ENCODE data around the gene TRAP1. TPM values are rescaled to one million over a fixed set of nuclear protein-coding genes. Genes with fewer than 3 reads are reported as not detected.

TRAP1 gene
- total RNA-seq, 2 experiments from 2014 or later: 185 to 242 TPM

GRCh38 chr16:3654249-3654991 is 62.9 kb downstream of the TRAP1 start, which contains the start of gene DNASE1:
Gene DNASE1, plus strand, starts transcription at chr16:3654691. Its CDS starts 683 bp downstream, at chr16:3655374.
- CTCF ChIA-PET (ENCODE audit: unreplicated experiment): no interaction called here
- H4K20me1 ChIP-seq (ENCODE audit: insufficient read depth, low read length): no peaks in the 10 kb centered on the region
- H3K4me1 ChIP-seq (ENCODE audit: insufficient read depth, low read length, poor library complexity, severe bottlenecking): peaks cover 12% of the 10 kb centered on the region
- no peaks in the 10 kb centered on the region for H3K9me3 ChIP-seq (ENCODE audit: low read length)
- intact Hi-C loops (cut with micrococcal nuclease; ENCODE audit: unreplicated experiment): loop anchor here (1.0 to 2.0 kb wide), 2 partner anchors 28 to 127 kb away; no protein-coding TSS in a partner anchor
- POLR2A ChIA-PET: no interaction called here
- H3K9me2 ChIP-seq (ENCODE audit: insufficient read depth, low read length): no peaks in the 10 kb centered on the region
- no peaks in the 10 kb centered on the region for H3K79me2 ChIP-seq (ENCODE audit: insufficient read depth, low read depth, low read length)
- peak; percentile 88 for TF ChIP-seq CTCF (conservative IDR thresholded peaks at IDR 0.05; ENCODE audit: low read length)
- no peak for TF ChIP-seq EZH2phosphoT487 (IDR thresholded peaks at IDR 0.05; ENCODE audit: borderline replicate concordance, low read depth, low read length)
- no TSS peak for BruUV-seq (replicated peaks)
- DNase-seq (ENCODE audit: low spot score): peak; percentile 86
- H3K27ac ChIP-seq (ENCODE audit: low read depth, low read length, poor library complexity, severe bottlenecking): peak within 1 kb of the TSS; percentile 51
- no peak within 1 kb of the TSS for H3K4me3 ChIP-seq (ENCODE audit: low read depth, low read length, poor library complexity, severe bottlenecking)
- peak within 1 kb of the TSS; percentile 8; the same call in 1 of the 2 replicates for H3K4me2 ChIP-seq (ENCODE audit: low read length)
- peaks cover 81% of the 10 kb centered on the region for H3K36me3 ChIP-seq (ENCODE audit: insufficient read depth, low read length)
- H2AFZ ChIP-seq (ENCODE audit: low read length): no peak within 1 kb of the TSS

- Histone ChIP-seq H3K9me3 (ENCODE audit: low read length) (no peaks in the 10 kb centered on the region), H3K36me3 (ENCODE audit: insufficient read depth, low read length) (peaks cover 63% of the 10 kb centered on the region), H3K9me2 (ENCODE audit: insufficient read depth, low read length) (no peaks in the 10 kb centered on the region), H3K79me2 (ENCODE audit: insufficient read depth, low read depth, low read length) (no peaks in the 10 kb centered on the region), H4K20me1 (ENCODE audit: insufficient read depth, low read length) (no peaks in the 10 kb centered on the region), H2AFZ (ENCODE audit: low read length) (no peak overlapping the region), H3K4me3 (ENCODE audit: low read depth, low read length, poor library complexity, severe bottlenecking) (no peak overlapping the region), H3K4me2 (ENCODE audit: low read length) (no peak overlapping the region), H3K4me1 (ENCODE audit: insufficient read depth, low read length, poor library complexity, severe bottlenecking) (peaks cover 12% of the 10 kb centered on the region), H3K27ac (ENCODE audit: low read depth, low read length, poor library complexity, severe bottlenecking) (no peak overlapping the region)
- CTCF ChIA-PET (ENCODE audit: unreplicated experiment): no interaction called here
- POLR2A ChIA-PET: no interaction called here
- no peak for DNase-seq (ENCODE audit: low spot score)
- no peak for TF ChIP-seq EZH2phosphoT487 (IDR thresholded peaks at IDR 0.05; ENCODE audit: borderline replicate concordance, low read depth, low read length)
- TF ChIP-seq CTCF (conservative IDR thresholded peaks at IDR 0.05; ENCODE audit: low read length): no peak
- intact Hi-C loops (cut with micrococcal nuclease; ENCODE audit: unreplicated experiment): no loop called here
- no TSS peak for BruUV-seq (replicated peaks)
Measured at GRCh38 chr16:3652373-3653195, 64.7 kb downstream of the TRAP1 start.

Data from OCI-LY7 (cell line).